NOMO-1 (cell line): ENCODE results near the gene ZBTB16.

Experiments used
- DNase-seq, 2 experiments: peaks; one replicate each; lab custom pipeline; 2025; ENCODE audit not compliant: unreplicated experiment in 2 of 2; lab: John Stamatoyannopoulos, UW

ZBTB16 gene

GRCh38 chr11:114059278-114059983, at the start of gene ZBTB16:
ZBTB16 (plus strand) TSS chr11:114059711; CDS start chr11:114063301, 3,590 bp downstream.
- peak; percentile 73 to 85 for DNase-seq

- no peak for DNase-seq
Observed at GRCh38 chr11:114010931-114011330, 48.6 kb upstream of the ZBTB16 start.

- no peak for DNase-seq
Observed at GRCh38 chr11:114011443-114011842, 48.1 kb upstream of the ZBTB16 start.

GRCh38 chr11:114015117-114015516, 44.4 kb upstream of the ZBTB16 start:
- no peak for DNase-seq

GRCh38 chr11:114016986-114017385, 42.5 kb upstream of the ZBTB16 start:
- DNase-seq, result no peak

GRCh38 chr11:114017723-114018122, 41.8 kb upstream of the ZBTB16 start:
- DNase-seq, result no peak

- DNase-seq, result no peak
Observed at GRCh38 chr11:114019046-114019445, 40.5 kb upstream of the ZBTB16 start.

GRCh38 chr11:114019574-114019973, 39.9 kb upstream of the ZBTB16 start:
- DNase-seq, result no peak

GRCh38 chr11:114025329-114025907, 34.1 kb upstream of the ZBTB16 start:
- DNase-seq, result no peak

GRCh38 chr11:114026355-114026754, 33.2 kb upstream of the ZBTB16 start:
- DNase-seq, result no peak

GRCh38 chr11:114027391-114027790, 32.1 kb upstream of the ZBTB16 start:
- no peak for DNase-seq

- no peak for DNase-seq
Observed at GRCh38 chr11:114027926-114028325, 31.6 kb upstream of the ZBTB16 start.

GRCh38 chr11:114031246-114031966, 28.1 kb upstream of the ZBTB16 start:
- no peak for DNase-seq

- no peak for DNase-seq
Observed at GRCh38 chr11:114031967-114032320, 27.6 kb upstream of the ZBTB16 start.

GRCh38 chr11:114033066-114033465, 26.4 kb upstream of the ZBTB16 start:
- DNase-seq, result no peak

- DNase-seq, result no peak
Observed at GRCh38 chr11:114033572-114033971, 25.9 kb upstream of the ZBTB16 start.

- no peak for DNase-seq
Observed at GRCh38 chr11:114034956-114035355, 24.6 kb upstream of the ZBTB16 start.

- DNase-seq, result peak; percentile 37 to 49
Observed at GRCh38 chr11:114036147-114036811, 23.2 kb upstream of the ZBTB16 start.

- DNase-seq, result no peak
Observed at GRCh38 chr11:114036958-114037357, 22.6 kb upstream of the ZBTB16 start.

- no peak for DNase-seq
Observed at GRCh38 chr11:114039551-114039950, 20.0 kb upstream of the ZBTB16 start.

- DNase-seq, result no peak
Observed at GRCh38 chr11:114040706-114041211, 18.8 kb upstream of the ZBTB16 start.
